Measurements from ENCODE around the gene SSR3.

DNA sequence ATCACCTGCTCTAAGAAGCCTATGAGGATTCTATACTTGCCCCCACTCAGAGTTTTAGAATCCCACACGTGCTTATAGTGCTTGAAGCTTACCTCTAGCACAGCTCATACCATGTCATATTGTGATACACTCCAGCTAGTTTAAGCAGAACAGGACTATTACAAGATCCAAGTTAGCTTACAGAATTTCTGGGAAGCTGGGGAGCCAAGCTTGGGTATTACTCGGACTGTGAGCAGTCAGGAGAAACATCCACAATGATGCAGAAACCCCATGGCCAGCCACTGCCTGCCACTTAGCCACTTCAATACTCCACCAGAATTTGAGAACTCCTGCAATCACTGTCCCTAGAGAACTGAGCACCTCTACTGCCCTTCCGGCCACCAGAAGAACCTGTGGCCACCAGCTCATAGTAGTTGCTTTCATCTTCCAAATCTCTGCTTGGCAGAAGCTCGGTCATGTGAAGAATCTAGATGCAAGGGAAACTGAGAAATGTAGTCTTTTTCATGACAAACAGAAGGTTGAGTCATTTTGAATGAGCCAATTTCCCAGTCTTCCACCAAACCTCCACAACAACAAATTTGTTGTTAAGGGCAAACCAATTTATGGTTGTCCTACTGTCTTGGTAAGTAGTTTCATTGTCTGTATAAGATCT is 27.7 kb upstream of the SSR3 start:
- TF ChIP-seq TARDBP (IDR thresholded peaks at IDR 0.05) (no peak), SP1 (IDR thresholded peaks at IDR 0.05) (no peak), ZNF384 (IDR thresholded peaks at IDR 0.05) (no peak), NFRKB (IDR thresholded peaks at IDR 0.05) (no peak), FOXA1 (IDR thresholded peaks at IDR 0.05) (no peak), SUZ12 (IDR thresholded peaks at IDR 0.05) (no peak), FOXK2 (IDR thresholded peaks at IDR 0.05) (no peak)

Data from HEK293T (cell line).